Hematopoietic multipotent progenitor cell treated with erythropoietin and hydrocortisone succinate and interleukin-3 and kit ligand, for 6 days (in vitro differentiated cells): ENCODE data around the gene HINT3.
"Not testable (repeated sequence)": the region's sequence is repeated elsewhere in the genome, so short reads cannot be mapped to it uniquely, and the experiment has no call there.

Experiments
- DNase-seq: peaks from one replicate; pipeline ENCODE4 v3.0.0-alpha.2; 2015

HINT3 gene

DNA sequence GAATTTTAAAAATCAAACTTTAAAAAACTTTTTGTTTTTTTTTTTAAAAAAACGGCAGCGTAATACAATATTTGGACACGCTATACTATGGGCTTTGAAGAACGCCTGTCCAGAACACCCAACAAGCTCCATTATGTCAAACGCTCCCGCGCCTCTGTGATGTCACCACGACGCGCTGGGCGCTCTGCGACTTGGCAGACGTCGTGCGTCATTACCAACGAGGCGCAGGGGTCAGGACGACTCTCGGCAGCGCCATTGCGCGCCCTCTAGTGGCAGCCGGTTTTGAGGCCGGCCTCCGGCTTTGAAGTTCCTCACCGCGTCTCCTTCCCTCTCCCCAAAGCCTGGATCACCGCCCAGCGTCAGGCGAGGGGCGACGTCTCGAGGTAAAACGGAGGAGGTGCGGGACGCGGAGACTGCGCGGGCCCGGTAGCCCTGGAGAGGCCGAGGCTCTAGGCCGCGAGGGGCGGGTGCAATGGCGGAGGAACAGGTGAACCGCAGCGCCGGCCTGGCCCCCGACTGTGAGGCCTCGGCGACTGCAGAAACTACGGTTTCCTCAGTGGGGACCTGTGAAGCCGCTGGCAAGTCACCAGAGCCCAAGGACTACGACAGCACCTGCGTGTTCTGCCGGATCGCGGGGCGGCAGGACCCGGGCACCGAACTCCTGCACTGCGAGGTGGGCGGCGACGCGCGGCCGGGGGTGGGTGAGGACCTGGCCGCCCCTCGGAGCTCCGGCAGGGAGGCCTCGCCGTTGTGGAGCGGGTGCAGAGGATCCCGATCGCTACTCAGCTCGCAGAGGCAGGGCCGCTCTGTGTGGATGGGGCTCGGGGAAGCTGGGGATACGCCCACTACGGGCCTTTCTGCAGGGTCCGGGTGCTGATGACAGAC, at the start of gene HINT3:
TSS of gene HINT3 (plus strand) at position 265 of the 885 bp plus-strand sequence. CDS start at position 473, 208 bp downstream.
- DNase-seq = peak; percentile 99

DNA sequence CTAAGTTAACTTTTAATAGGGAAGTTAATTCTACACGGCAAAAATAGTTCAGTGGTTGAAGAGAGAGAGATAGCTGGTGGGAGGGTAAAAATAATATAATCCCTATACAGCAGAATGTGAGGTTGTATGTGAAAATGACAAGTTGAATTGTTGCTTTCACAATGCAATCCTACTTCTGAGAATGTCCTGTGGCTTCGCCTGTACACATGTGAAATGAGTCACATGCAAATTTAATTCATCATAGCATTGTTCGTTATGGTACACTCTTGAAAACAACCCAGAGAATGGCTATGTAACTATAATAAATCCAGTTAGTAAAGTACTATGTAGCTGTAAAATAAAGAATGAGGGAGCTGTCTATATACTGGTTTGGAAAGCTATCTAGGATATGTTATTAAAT, 46.0 kb upstream of the HINT3 start:
- DNase-seq = no peak

DNA sequence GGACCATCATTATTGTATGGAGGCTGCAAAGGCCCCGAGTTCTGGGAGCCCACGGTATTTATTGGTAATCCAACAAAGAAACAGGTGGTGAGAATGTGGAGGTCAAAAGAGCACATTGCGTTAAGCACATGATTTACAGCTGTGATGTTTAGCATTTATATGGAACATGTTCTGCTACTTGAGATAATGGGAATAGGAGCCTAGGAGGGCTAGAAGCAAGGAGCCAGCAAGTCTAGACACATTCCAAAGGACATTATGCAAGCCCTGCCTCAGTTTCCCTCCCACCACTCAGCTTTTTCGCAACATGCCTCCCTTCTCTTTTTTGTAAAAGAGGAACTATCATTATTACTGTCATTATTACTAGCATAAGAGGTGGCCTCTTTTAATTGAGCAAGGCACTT, 45.5 kb upstream of the HINT3 start:
- not testable (repeated sequence) for DNase-seq

GRCh38 chr6:125912430-125912829, 44.1 kb upstream of the HINT3 start:
- not testable (repeated sequence) for DNase-seq

- no peak for DNase-seq
These were observed 43.4 kb upstream of the HINT3 start for GRCh38 chr6:125913145-125913544.

DNA sequence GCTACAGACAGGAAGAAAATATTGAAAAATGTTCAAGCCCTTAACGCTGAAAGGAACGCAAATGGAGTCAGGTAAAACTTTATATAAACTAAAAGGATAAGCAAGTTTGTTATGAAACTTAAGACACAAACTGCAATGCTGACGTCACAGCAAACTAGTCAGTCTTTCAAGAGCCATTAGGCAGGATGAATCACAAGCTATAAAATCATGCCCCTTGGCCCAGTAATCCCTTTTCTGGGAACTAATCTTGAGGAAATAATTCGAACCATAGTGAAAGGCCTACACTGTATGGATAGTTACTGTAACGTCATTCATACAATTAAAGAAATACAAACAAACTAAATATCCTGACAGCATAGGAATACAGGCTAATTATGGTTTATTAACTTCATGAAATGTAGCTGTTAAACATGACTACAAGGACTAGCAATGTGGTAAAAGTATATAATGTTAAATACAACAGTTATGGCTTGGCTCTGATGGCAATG, 42.7 kb upstream of the HINT3 start:
- no peak for DNase-seq

- DNase-seq = peak; percentile 6
These were observed 38.3 kb upstream of the HINT3 start for GRCh38 chr6:125918230-125918629.

DNA sequence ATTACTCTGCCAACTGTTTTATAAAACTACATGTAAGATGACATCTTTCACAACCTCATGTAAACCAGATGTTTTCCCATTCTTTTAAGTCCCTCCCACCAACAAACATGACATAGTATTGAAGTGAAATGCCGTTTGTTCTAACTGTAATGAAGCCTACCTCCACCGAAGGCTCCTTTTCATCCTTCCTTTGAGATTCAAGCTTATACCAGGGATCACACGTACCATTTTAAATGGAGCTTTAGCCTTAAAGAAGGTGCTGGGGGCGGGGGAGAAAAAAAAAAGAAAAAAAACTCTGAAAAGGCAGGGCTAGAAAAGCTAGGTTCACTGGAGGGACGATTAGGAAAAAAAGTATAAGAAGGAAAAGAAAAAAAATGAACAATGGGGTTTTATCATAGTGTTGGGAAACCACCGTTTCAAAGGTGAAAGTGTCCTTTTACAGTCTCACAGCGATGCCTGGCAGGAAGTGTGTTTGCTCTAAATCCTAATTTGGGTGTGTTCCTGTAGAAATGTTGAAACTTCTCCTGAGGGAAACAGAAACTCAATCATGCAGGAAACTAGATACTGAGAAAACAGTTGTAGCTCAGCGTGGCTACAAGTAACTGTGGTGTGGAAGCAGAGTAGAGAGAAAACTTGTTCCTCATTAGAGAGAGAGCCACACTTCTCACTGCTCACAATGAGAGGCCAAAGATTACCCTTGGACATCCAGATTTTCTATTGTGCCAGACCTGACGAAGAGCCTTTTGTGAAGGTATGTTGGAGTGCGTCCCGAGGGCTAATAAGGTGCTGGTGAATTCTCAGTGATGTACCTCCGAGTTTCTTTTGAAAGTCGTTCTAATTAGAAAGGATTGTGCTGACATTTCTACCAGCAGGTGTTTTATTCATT, 37.6 kb upstream of the HINT3 start:
- peak; percentile 77 for DNase-seq

- DNase-seq = no peak
These were observed 37.0 kb upstream of the HINT3 start for GRCh38 chr6:125919618-125920017.

- no peak for DNase-seq
These were observed 34.2 kb upstream of the HINT3 start for GRCh38 chr6:125922322-125922860.

DNA sequence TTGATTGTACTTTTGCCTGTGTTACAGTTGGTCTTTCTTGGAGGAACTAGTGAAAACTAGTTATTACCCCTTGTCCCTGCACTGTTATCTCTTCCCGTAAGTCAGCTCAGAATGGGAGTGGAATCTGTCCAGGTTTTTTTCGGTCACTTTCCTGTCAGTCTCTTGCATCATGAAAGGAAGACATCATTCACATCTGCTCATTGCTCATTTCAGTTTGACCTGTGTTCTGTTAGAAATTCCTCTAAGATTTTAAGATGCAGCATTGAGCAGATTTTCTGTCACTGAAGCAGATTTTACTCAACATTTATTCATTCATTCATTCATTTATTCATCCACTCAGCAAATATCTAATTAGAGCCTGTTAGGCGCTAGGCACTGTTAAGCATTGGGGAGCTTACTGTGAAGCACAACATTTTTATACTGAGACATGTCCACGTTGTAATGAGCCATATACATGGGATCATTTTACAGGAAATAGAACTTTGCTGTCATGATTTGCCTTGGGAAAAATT, 33.1 kb upstream of the HINT3 start:
- DNase-seq = peak; percentile 47

- peak; percentile 85 for DNase-seq
These were observed 32.4 kb upstream of the HINT3 start for GRCh38 chr6:125924169-125924568.

DNA sequence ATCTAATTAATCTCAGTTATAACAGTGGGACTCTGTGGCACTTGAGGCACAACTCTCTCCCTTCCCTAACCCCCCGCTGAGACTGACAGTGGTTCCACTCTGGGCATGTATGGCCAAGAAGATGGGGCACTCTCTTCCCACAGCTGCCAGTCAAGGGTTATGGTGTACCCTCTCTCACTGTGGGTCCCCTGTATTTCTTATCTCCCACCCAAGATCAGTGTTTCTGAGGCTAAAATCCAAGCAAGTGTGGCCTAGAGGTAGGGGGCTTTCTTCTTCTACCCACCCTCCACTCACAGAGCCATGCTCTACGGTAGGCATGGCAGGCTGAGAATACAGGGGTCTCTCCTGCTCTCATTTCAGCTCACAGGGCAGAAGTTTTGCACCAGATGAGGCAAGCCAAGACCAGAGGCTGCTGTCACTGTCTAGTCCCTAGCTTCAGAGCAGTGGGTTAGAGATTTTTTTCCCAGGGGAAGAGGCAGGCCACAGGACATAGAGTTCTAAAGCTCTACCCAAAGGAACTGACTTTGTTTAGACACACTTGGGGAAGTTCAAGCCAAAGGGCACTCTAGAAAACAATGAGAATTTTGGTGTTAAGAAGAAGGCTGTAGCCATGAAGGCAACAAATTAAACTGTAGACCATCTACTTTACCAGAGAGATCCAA, 31.7 kb upstream of the HINT3 start:
- no peak for DNase-seq

DNA sequence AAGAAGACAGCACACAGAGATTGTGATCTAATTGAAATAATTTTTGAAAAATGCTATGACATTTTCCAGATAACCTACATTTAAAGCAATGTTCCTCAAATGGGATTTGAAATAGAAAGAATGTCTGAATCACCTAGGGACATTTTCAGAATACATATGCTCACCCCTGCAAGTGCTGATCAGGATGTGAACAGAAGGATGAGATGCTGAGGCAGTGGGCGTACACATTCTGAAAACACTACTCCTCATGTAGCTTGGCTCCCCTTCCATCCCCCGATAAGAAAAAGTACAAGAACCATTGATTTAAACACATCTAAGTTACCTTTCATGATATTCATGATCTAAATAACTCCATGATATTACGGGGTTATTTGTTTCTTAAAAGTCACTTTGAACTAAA, 29.9 kb upstream of the HINT3 start:
- DNase-seq = no peak

GRCh38 chr6:125927761-125928160, 28.8 kb upstream of the HINT3 start:
- no peak for DNase-seq

DNA sequence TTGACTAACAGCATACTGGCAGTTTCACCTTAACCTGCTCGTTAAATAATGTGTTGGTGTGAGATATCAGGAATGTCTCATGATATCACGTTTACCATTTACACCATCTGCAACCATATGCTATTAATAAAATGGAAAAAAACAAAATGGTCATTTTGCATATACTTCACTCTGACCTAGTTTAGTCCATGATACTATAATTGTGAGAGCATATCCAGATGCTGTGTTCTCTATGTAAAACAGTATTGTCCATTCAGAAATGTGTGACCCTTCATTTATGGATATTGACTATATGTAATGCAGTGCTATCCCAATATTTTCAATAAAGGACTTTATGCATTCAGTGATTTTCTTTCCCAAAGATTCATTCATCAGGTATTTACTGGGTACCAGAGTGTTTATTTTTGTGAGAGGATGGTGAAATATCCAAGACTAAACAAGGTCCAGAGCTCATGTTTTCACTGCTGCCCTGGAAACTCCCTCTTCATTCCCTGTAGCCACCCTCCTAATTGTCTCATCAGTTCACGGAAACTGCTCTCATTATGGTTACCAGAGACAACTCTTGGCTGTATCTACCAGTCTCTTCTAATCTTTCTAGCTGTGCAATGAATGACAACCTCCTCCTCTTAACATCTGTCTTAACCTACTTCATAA, 25.7 kb upstream of the HINT3 start:
- DNase-seq = no peak

DNA sequence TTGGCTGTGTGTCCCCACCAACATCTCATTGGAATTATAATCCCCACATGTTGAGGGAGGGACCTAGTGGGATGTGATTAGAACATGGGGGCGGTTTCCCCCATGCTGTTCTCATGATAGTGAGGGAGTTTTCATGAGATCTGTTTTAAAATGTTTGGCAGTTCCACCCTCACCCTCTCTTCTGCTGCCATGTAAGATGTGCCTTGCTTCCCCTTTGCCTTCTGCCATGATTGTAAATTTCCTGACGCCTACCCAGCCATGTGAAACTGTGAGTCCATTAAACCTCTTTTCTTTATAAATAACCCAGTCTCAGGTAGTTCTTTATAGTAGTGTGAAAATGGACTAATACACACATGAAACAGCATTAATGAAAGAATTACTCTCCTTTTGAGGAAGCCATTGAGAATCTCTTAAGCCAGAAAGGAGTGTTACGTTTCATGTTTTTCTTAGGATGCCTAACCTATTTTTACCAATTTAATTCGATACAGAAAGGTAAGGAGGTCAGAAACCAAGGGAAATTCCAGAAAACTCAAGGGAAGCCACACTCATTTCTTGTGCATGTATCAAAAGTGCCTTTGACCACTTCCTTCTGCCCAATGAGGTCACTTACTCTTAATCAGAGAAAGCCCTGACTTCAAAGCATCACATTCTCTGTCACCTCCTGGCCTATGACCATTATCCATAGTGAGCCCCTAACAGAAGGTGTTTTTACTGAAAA, 24.7 kb upstream of the HINT3 start:
- no peak for DNase-seq

GRCh38 chr6:125932451-125932795, 24.1 kb upstream of the HINT3 start:
- DNase-seq = no peak

GRCh38 chr6:125935520-125935919, 21.1 kb upstream of the HINT3 start:
- not testable (repeated sequence) for DNase-seq

DNA sequence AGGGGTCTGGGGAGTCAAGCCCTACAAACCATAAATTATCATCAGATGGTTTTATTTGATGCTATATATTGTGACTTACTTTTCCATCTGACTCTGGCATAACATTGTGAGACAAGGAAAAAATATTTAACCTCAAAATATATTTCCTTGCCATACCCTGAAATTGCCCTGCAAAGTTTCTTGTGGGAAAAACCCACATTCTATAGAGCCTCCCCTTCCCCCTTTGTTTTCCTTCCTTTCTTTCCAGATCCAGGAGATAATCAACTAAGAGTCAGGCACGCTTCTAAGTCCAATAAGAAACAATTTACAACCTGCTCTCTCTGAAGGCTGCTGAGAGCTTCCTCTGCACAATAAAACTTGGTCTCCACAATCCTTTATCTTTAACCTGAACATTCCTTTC, 17.5 kb upstream of the HINT3 start:
- no peak for DNase-seq

DNA sequence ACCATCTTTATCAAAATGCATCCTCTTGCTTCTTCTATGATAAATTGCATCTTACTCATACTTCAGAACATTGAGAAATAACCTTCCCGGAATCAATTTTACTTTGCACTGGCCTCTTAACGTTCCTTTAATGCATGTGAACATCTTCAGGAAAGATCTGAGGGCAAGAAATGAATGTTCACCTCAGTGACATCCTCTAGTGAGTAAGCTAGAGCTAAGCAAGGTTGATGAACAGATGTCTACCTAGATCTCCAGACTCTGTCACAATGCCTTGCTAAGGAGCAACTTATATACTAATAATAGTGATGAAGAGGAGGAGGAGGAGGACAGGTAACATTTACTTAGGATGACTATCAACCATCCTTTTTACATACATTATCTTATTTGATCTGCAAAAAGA, 16.8 kb upstream of the HINT3 start:
- no peak for DNase-seq
